Lower leg skin (tissue), 3 donors: ENCODE measurements around the gene SEC24C.

Source experiments
- POLR2A ChIP-seq, 2 donors: fragments of 450-650 bp; IDR thresholded peaks; one replicate each; pipeline ENCODE4 v1.6.1; 2016 to 2017; ENCODE audit warnings: antibody characterized with exemption in 2 of 2, mild to moderate bottlenecking in 1 of 2, moderate library complexity in 1 of 2
- TF ChIP-seq, protein P1 (sequence below), 3 donors: fragments of 450-650 bp; IDR thresholded peaks; one replicate each; pipeline ENCODE4 v1.5.1; 2016; ENCODE audit warnings: antibody characterized with exemption in 3 of 3, mild to moderate bottlenecking in 3 of 3, moderate library complexity in 2 of 3

DNA sequence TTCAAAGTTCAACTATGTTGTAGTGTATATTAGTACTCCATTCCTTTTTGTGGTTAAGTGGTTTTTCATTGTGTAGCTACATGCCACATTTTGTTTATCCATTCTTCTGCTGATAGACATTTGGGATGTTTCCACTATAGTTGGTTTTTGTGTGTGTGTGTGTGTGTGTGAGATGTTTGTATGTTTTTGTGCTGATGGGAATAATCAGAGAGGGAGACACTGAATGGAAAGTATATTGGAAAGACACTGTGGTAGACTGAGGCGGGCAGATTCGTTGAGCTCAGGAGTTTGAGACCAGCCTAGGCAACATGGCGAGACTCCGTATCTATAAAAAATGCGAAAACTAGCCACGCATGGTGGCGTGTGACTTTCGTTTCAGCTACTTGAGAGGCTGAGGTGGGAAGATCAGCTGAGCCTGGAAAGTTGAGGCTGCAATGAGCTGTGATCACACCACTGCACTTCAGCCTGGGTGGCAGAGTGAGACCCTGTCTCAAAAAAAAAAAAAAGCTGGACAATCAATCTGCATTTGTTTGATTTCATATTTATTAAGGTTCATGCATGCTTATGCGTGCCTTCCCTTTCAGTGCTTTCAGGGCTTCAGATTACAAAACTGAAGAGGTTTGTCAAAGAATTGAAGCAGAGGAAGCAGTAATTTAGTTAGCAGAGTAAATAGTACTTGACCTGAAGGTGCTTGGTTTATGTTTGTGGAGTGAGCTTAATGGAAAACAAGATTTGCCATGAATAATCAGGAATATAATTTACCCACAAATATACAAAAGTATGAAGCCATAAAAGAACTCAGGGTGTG is 14.7 kb downstream of the SEC24C start:
- TF ChIP-seq, protein P1, sequence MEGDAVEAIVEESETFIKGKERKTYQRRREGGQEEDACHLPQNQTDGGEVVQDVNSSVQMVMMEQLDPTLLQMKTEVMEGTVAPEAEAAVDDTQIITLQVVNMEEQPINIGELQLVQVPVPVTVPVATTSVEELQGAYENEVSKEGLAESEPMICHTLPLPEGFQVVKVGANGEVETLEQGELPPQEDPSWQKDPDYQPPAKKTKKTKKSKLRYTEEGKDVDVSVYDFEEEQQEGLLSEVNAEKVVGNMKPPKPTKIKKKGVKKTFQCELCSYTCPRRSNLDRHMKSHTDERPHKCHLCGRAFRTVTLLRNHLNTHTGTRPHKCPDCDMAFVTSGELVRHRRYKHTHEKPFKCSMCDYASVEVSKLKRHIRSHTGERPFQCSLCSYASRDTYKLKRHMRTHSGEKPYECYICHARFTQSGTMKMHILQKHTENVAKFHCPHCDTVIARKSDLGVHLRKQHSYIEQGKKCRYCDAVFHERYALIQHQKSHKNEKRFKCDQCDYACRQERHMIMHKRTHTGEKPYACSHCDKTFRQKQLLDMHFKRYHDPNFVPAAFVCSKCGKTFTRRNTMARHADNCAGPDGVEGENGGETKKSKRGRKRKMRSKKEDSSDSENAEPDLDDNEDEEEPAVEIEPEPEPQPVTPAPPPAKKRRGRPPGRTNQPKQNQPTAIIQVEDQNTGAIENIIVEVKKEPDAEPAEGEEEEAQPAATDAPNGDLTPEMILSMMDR (IDR thresholded peaks at IDR 0.05): no peak
- no peak for TF ChIP-seq POLR2A (IDR thresholded peaks at IDR 0.05)
